ENCODE measurements around the gene GET4.

DNA sequence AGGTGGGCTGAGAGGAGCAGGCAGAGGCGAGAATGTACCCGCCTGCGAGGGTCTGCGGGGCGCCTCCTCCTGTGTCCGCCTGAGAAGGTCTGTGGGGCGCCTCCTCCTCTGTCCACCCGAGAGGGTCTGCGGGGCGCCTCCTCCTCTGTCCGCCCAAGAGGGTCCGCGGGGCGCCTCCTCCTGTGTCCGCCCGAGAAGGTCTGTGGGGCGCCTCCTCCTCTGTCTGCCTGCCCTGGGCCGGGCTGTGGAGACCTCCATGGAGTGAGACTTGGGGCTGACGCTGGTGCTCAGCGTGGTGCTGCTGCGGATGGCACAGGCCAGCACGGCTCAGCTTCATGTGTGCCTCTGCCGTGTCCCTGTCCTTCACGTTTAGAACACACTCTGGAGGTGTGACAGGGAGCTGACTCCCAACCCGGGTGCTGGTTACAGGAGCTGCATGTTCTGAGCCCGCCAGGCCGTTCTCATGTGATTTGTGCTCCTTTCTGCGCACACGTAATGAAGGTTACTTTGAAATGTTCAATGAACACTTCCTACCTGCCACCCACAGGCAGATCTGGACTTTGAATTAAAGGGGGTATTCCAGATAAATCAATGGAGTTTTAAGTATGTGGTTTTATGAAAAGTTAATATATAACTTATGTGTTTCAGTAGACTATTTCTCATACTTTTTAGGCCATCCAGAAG lies 20.5 kb upstream of the GET4 start:
- TF ChIP-seq GATA2 (IDR thresholded peaks at IDR 0.05; ENCODE audit: low read depth, low read length): no peak
- no peak for TF ChIP-seq GATA3 (IDR thresholded peaks at IDR 0.05; ENCODE audit: low read depth, low read length)

Data from SH-SY5Y (cell line).